HEK293T (cell line): ENCODE data around the gene ANKH.

ENCODE experiments used
- BHLHE40 ChIP-seq: fragments of 450-650 bp; IDR thresholded peaks from 2 replicates; pipeline ENCODE4 v1.6.1; 2016; ENCODE audit warnings: mild to moderate bottlenecking, moderate library complexity, borderline replicate concordance
- ELF4 ChIP-seq: fragments of 450-650 bp; IDR thresholded peaks from 2 replicates; pipeline ENCODE4 v1.6.1; 2017; ENCODE audit warnings: antibody characterized with exemption
- FOXK2 ChIP-seq: fragments of 450-650 bp; IDR thresholded peaks from 2 replicates; pipeline ENCODE4 v1.6.1; 2016; ENCODE audit warnings: mild to moderate bottlenecking
- SUZ12 ChIP-seq: fragments of 450-650 bp; IDR thresholded peaks from 2 replicates; pipeline ENCODE4 v1.6.1; 2016; ENCODE audit warnings: mild to moderate bottlenecking
- ZNF384 ChIP-seq: fragments of 450-650 bp; IDR thresholded peaks from 2 replicates; pipeline ENCODE4 v1.6.1; 2016

- TF ChIP-seq SUZ12 (no peak), ELF4 (no peak), BHLHE40 (no peak), FOXK2 (no peak), ZNF384 (no peak)
Measured at GRCh38 chr5:14879393-14879792, 7.8 kb upstream of the ANKH start.
